IPS-18c (cell line): Measurements from ENCODE around the gene ESPNL.

Source experiments
- H3K4me3 ChIP-seq: 2 replicates; pipeline ENCODE4 v1.7.0; 2013; ENCODE audit warnings: low read depth, mild to moderate bottlenecking, low read length, moderate library complexity; ENCODE audit not compliant: insufficient read depth
- H3K9me3 ChIP-seq: one replicate; pipeline ENCODE4 v1.6.1; 2013; ENCODE audit warnings: mild to moderate bottlenecking, low read length, moderate library complexity; ENCODE audit not compliant: control insufficient read depth, insufficient read depth

The ESPNL gene

GRCh38 chr2:238067939-238068338 is 32.2 kb upstream of the ESPNL start:
- no peak overlapping the region for H3K4me3 ChIP-seq
- no peaks in the 10 kb centered on the region for H3K9me3 ChIP-seq

DNA sequence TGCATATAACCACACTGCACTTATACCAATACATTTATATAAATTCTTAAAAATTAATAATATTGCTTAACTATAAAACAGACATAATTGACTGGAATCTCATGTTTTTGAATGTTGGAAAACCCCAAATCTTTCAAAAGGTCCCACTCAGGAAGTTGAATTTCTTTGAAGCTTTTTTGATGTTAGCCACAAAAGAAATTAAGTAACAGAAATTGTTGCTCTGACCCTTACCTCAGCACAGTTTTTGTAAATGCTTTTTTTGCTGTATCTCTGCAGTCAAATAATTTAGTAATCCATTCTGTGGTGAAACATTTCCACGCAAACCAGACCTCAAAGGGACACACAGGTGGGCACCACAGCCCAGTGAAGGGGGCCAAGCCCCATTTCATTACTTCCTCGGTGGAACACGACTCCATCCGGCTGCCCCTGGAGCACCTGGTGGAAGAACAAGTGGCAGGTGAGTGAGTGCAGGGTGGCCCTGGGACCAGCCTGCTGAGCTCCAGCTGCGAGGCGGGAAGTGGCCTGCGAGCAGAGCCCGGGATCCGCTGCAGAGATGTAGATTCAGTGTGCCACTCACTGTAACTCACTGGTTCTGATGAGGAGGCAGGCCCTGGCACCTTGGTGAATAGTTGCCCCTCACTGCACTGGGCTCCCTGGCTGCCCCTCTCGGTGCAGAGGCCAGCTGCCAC is 31.0 kb upstream of the ESPNL start:
- no peak overlapping the region; the same call in 1 of the 2 replicates for H3K4me3 ChIP-seq
- H3K9me3 ChIP-seq: no peaks in the 10 kb centered on the region

GRCh38 chr2:238069877-238070276 is 30.3 kb upstream of the ESPNL start:
- no peak overlapping the region for H3K4me3 ChIP-seq
- no peaks in the 10 kb centered on the region for H3K9me3 ChIP-seq

DNA sequence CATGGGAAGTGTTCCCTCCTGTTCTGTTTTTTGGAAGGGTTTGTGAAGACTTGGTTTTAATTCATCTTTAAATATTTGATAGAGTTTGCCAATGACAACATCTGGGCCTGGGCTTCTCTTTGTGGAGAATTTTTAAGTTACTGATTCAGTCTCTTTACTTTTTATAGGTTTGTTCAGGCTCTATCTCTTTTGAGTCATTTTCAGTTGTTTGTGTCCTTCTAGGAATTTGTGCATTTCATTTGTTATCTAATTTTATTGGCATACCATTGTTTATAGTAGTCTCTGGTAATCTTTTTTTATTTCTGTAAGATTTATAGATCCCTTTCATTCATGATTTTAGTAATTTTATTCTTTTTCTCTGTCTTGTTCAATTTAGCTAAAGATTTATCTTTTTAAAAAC is 24.7 kb upstream of the ESPNL start:
- Histone ChIP-seq H3K4me3 (no peak overlapping the region), H3K9me3 (no peaks in the 10 kb centered on the region)

DNA sequence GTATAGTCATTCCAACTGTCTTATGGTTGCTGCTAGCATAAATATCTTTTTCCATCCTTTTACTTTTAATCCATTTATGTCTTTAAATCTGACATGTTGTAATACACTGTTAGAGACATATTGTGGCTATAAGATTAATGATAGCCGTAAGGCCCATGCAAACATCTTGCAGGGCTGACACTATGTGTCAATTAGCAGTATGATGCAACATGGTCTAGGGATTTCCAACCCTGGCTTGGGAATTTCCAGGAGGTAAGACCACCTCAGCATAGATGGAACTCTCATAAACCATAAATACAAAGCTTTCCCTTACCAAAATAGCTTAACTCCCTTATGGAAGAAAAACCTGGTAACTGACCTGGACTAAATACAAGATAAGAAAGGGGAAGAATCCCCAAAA is 22.8 kb upstream of the ESPNL start:
- no peaks in the 10 kb centered on the region for H3K9me3 ChIP-seq
- no peak overlapping the region for H3K4me3 ChIP-seq

DNA sequence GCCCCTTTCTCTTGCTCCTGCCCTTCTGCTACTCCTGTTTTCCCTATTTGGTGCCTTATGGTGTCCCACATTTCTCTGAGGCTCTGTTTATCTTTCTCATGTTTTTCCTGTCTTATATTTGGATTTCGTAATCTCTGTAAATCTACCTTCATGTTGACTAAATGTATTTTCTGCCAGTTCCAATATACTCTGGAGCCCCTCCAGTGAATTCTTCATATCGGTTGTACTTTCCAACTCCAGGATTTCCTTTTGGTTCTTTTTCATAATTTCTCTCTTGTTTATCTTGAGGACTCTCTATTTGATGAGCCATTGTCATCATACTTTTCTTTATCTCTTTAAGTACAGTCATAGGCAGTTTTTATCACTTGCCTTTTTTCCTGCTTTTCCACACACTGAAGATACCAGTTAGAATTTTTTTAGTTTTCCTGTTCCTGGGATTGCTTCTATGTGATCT is 20.2 kb upstream of the ESPNL start:
- Histone ChIP-seq H3K9me3 (no peaks in the 10 kb centered on the region), H3K4me3 (no peak overlapping the region)

- Histone ChIP-seq H3K9me3 (no peaks in the 10 kb centered on the region), H3K4me3 (no peak overlapping the region)
Measured at GRCh38 chr2:238080518-238080917, 19.6 kb upstream of the ESPNL start.

- Histone ChIP-seq H3K4me3 (no peak overlapping the region), H3K9me3 (no peaks in the 10 kb centered on the region)
Measured at GRCh38 chr2:238081150-238081549, 19.0 kb upstream of the ESPNL start.

GRCh38 chr2:238081561-238081960 is 18.6 kb upstream of the ESPNL start:
- Histone ChIP-seq H3K9me3 (no peaks in the 10 kb centered on the region), H3K4me3 (no peak overlapping the region)

DNA sequence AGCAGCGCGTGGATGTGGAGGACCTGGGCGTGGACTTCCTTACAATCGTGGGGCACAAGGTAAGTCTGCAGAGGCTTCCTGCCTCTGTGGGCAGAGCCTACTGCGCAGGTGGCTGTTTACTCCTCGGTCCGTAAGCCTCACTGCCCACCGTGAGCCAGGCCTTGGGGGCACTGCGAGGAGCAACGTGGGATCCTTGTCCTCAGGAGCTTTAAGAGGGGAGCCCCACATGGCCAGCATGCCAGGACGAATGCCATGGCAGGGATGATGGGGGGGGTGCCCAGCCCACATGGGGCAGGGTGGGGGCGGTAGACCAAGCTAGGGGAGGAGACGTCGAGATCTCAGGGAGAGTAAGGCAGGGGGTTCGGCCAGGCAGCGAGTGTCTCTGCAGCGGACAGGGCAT is 18.0 kb upstream of the ESPNL start:
- no peak overlapping the region for H3K4me3 ChIP-seq
- no peaks in the 10 kb centered on the region for H3K9me3 ChIP-seq

- Histone ChIP-seq H3K9me3 (no peaks in the 10 kb centered on the region), H3K4me3 (no peak overlapping the region)
Measured at GRCh38 chr2:238082827-238083226, 17.3 kb upstream of the ESPNL start.

DNA sequence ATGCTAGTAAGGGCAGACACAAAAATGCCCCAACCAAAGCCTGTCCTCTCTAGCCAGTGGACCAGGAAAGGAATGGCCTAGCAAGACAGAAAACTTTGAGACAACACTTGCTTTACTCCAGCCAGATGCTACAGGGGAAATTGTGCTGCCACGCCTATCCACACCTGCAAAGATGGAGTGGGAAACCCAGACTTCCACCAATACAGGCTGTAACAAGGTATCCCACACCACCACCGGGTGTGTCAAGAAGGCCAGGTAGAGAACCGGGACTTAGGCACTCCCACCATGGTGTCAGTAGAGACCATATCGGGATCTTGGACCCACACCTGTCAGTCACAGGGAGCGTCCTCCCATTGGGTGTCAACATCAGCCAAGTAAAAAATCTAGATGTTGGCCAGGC is 16.2 kb upstream of the ESPNL start:
- Histone ChIP-seq H3K9me3 (no peaks in the 10 kb centered on the region), H3K4me3 (no peak overlapping the region)

DNA sequence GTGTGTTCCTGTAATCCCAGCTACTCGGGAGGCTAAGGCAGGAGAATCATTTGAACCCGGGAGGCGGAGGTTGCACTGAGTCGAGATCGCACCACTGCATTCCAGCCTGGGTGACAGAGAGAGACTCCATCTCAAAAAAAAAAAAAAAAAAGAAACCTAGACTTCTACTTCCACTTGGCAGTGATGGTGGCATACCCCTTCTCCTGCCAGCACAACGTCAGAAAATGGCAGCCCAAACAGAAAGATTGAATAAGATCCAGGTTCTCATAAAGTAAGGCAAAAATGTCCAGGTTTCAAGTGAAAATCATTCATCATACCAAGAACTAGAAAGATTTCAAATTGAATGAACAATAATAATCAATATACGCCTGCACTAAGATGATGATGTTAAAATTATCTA is 15.4 kb upstream of the ESPNL start:
- no peak overlapping the region for H3K4me3 ChIP-seq
- H3K9me3 ChIP-seq: no peaks in the 10 kb centered on the region

DNA sequence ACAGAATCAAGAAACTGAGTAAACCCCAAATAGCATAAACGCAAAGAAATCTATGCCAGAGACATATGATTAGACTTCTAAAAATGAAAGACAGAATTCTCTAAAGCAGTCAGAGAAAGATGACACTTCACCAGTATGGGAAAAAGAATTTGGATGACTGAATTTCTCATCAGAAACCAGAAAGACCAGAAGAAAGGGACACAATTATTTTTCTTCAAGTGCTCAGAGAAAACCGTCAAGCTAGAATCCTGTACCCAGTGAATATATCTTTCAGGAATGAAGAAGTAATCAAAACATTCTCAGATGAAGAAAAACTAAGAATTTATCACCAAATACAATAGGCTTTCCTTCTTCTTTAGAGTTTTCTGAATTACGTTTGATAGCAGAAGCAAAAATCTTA is 14.2 kb upstream of the ESPNL start:
- no peaks in the 10 kb centered on the region for H3K9me3 ChIP-seq
- no peak overlapping the region for H3K4me3 ChIP-seq

- Histone ChIP-seq H3K9me3 (no peaks in the 10 kb centered on the region), H3K4me3 (no peak overlapping the region)
Measured at GRCh38 chr2:238087211-238087610, 12.9 kb upstream of the ESPNL start.

GRCh38 chr2:238090887-238091286 is 9.3 kb upstream of the ESPNL start:
- Histone ChIP-seq H3K4me3 (no peak overlapping the region), H3K9me3 (no peaks in the 10 kb centered on the region)

DNA sequence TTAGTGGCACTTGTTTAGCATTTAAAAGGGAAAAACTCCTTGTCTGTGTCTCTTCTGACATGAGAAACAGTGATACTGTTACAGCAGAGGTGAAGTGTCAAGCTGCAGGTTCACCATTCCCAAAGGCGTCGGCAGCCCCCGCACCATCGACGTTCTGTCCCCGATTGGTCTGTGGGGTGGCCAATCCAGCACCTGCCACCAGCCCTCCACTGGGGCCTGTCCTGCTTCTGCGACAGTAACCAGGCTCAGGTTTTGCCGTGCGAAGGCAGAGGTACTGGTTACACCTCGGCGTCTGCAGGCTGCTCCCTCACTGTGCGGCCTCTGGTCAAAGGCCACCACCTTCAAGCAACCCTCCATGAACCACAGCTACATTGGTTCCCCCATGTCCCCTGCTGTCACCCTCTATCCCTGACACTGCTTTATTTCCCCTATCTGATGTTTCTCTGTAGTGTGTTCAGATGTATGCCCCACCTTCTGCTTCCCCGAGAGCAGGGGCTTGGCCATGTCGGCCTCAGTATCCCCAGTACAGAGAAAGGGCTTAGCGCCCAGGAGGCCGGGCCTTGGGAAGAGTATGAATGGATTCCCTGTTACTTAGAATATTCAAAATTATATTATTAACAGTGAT is 8.6 kb upstream of the ESPNL start:
- Histone ChIP-seq H3K9me3 (no peaks in the 10 kb centered on the region), H3K4me3 (no peak overlapping the region)

DNA sequence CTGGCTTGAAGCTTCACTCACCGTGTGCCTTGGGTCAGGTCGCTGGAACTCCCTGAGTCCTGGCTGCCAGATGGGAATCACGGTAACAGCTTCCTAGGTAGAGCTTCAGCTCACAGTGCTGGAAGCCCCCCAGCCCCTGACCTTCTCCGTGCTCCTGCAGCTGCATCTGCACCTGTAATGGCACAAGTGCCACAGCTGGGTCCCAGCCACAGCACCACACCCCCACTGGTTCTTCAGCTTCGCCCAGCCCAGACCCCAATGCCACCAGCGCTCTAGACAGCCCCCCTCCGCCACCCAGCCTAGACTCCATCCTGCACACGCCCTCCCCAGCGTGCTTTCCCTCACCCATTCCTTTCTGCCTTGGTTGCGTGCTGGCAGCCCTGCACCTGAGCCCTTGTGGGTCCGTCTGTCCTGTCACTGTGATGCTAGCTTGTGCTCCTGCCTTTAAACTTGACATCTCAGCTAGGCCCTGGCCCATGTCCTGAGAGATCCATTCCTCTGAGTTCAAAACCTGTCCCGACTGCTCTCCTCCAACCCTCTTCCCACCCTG is 7.6 kb upstream of the ESPNL start:
- H3K4me3 ChIP-seq: no peak overlapping the region
- no peaks in the 10 kb centered on the region for H3K9me3 ChIP-seq
